ENCODE data around the gene OR51D1. TPM values are rescaled to one million over a fixed set of nuclear protein-coding genes. Genes with fewer than 3 reads are reported as not detected.

OR51D1 gene
- total and polyA plus RNA-seq, 12 donors = not detected

- TF ChIP-seq CTCF (IDR thresholded peaks at IDR 0.05) (no peak), POLR2A (IDR thresholded peaks at IDR 0.05) (no peak)
- Histone ChIP-seq H3K27ac (no peak overlapping the region), H3K4me1 (replicated peaks in 1 of 2) (no peaks in the 10 kb centered on the region), H3K27me3 (no peaks in the 10 kb centered on the region), H3K4me3 (no peak overlapping the region), H3K36me3 (replicated peaks in 1 of 2) (no peaks in the 10 kb centered on the region), H3K9me3 (replicated peaks in 1 of 3) (no peaks in the 10 kb centered on the region)
- WGBS, 4 donors = 64 to 87% (median 72%) methylated on average over 4 of the region's 4 CpGs
- no peak for DNase-seq
- intact Hi-C loops (cut with DNase I) = no loop called here
These were observed 7.0 kb downstream of the OR51D1 start for GRCh38 chr11:4644233-4644632.

GRCh38 chr11:4645974-4646373, 8.7 kb downstream of the OR51D1 start:
- Histone ChIP-seq H3K27ac (no peak overlapping the region), H3K27me3 (no peaks in the 10 kb centered on the region), H3K36me3 (replicated peaks in 1 of 2) (no peaks in the 10 kb centered on the region), H3K4me1 (replicated peaks in 1 of 2) (no peaks in the 10 kb centered on the region), H3K9me3 (replicated peaks in 1 of 3) (no peaks in the 10 kb centered on the region), H3K4me3 (no peak overlapping the region)
- WGBS, 4 donors = 56 to 85% (median 71%) methylated on average over 2 of the region's 2 CpGs
- intact Hi-C loops (cut with DNase I) = no loop called here
- DNase-seq = no peak
- TF ChIP-seq CTCF (IDR thresholded peaks at IDR 0.05) (no peak), POLR2A (IDR thresholded peaks at IDR 0.05) (no peak)

- Histone ChIP-seq H3K27me3 (no peaks in the 10 kb centered on the region), H3K27ac (no peak overlapping the region)
- TF ChIP-seq POLR2A (IDR thresholded peaks at IDR 0.05) = no peak
- no peak for TF ChIP-seq CTCF (IDR thresholded peaks at IDR 0.05)
These were observed 10.5 kb downstream of the OR51D1 start for GRCh38 chr11:4647766-4648165.

GRCh38 chr11:4654635-4655369, 17.5 kb downstream of the OR51D1 start:
- DNase-seq = no peak
- Histone ChIP-seq H3K4me1 (replicated peaks in 1 of 2) (no peaks in the 10 kb centered on the region), H3K27ac (no peak overlapping the region), H3K36me3 (replicated peaks in 1 of 2) (no peaks in the 10 kb centered on the region), H3K9me3 (replicated peaks in 1 of 3) (no peaks in the 10 kb centered on the region), H3K27me3 (no peaks in the 10 kb centered on the region), H3K4me3 (no peak overlapping the region)
- TF ChIP-seq CTCF (IDR thresholded peaks at IDR 0.05) = no peak
- TF ChIP-seq POLR2A (IDR thresholded peaks at IDR 0.05) = no peak
- intact Hi-C loops (cut with DNase I) = no loop called here
- 65 to 86% (median 71%) methylated on average over 2 of the region's 2 CpGs for WGBS, 4 donors

More at GRCh38 chr11:4647766-4648165, 10.5 kb downstream of the OR51D1 start:
- intact Hi-C loops (cut with DNase I) = no loop called here
- Histone ChIP-seq H3K36me3 (replicated peaks in 1 of 2) (no peaks in the 10 kb centered on the region), H3K9me3 (replicated peaks in 1 of 3) (no peaks in the 10 kb centered on the region), H3K4me3 (no peak overlapping the region), H3K4me1 (replicated peaks in 1 of 2) (no peaks in the 10 kb centered on the region)
- WGBS, 4 donors = 62 to 69% (median 65%) methylated on average over 4 of the region's 4 CpGs
- no peak for DNase-seq

All from adrenal gland (tissue), 12 donors.